H9 (cell line): ENCODE results near the gene CCT3. TPM values are rescaled to one million over a fixed set of nuclear protein-coding genes. Genes with fewer than 3 reads are reported as not detected.

Source experiments
- DNase-seq: peaks from one replicate; pipeline ENCODE4 v3.0.0-alpha.2; 2017
- H2AFZ ChIP-seq: one replicate; pipeline ENCODE4 v1.6.1; 2013; ENCODE audit warnings: mild to moderate bottlenecking, low read length, control low read depth, moderate library complexity
- H2AK5ac ChIP-seq: 2 replicates; pipeline ENCODE4 v1.6.1; 2013; ENCODE audit warnings: low read length, control low read depth, mixed read lengths; ENCODE audit not compliant: insufficient read length
- H2BK120ac ChIP-seq: one replicate; pipeline ENCODE4 v1.6.1; 2013; ENCODE audit warnings: low read depth, mild to moderate bottlenecking, low read length, control low read depth, inconsistent platforms; ENCODE audit not compliant: poor library complexity, severe bottlenecking
- H2BK12ac ChIP-seq: 2 replicates; pipeline ENCODE4 v1.6.1; 2013; ENCODE audit warnings: low read length, control low read depth, mixed read lengths, low read depth; ENCODE audit not compliant: insufficient read length
- H2BK15ac ChIP-seq: 2 replicates; pipeline ENCODE4 v1.6.1; 2013; ENCODE audit warnings: low read depth, low read length, control low read depth
- H2BK20ac ChIP-seq: one replicate; pipeline ENCODE4 v1.6.1; 2013; ENCODE audit warnings: low read depth, mild to moderate bottlenecking, low read length, control low read depth, inconsistent platforms; ENCODE audit not compliant: poor library complexity, severe bottlenecking
- H2BK5ac ChIP-seq: 2 replicates; pipeline ENCODE4 v1.6.1; 2013; ENCODE audit warnings: low read length, control low read depth, mixed read lengths; ENCODE audit not compliant: insufficient read length
- H3K14ac ChIP-seq: 2 replicates; pipeline ENCODE4 v1.6.1; 2013; ENCODE audit warnings: low read length, control low read depth; ENCODE audit not compliant: insufficient read depth
- H3K18ac ChIP-seq: 2 replicates; pipeline ENCODE4 v1.6.1; 2013; ENCODE audit warnings: low read depth, mild to moderate bottlenecking, mixed read lengths, low read length, control low read depth; ENCODE audit not compliant: insufficient read length
- H3K23ac ChIP-seq: 2 replicates; pipeline ENCODE4 v1.6.1; 2013; ENCODE audit warnings: low read length, control low read depth, mixed read lengths, low read depth; ENCODE audit not compliant: insufficient read length
- H3K23me2 ChIP-seq: 2 replicates; pipeline ENCODE4 v1.6.1; 2013; ENCODE audit warnings: low read depth, mild to moderate bottlenecking, mixed read lengths, low read length, control low read depth; ENCODE audit not compliant: insufficient read length, poor library complexity, severe bottlenecking
- H3K27ac ChIP-seq: 2 replicates; pipeline ENCODE4 v1.5.1; 2013; ENCODE audit warnings: low read length, control low read depth, mixed read lengths, low read depth; ENCODE audit not compliant: insufficient read length
- H3K27me3 ChIP-seq: 2 replicates; pipeline ENCODE4 v1.6.1; 2013; ENCODE audit warnings: low read length, control low read depth, inconsistent platforms; ENCODE audit not compliant: insufficient read depth
- H3K4ac ChIP-seq: 2 replicates; pipeline ENCODE4 v1.6.1; 2013; ENCODE audit warnings: low read depth, mild to moderate bottlenecking, control low read depth, inconsistent platforms, low read length, moderate library complexity
- H3K4me1 ChIP-seq: 2 replicates; pipeline ENCODE4 v1.6.1; 2013; ENCODE audit warnings: low read length, control low read depth, inconsistent platforms; ENCODE audit not compliant: insufficient read depth
- H3K4me2 ChIP-seq: 2 replicates; pipeline ENCODE4 v1.6.1; 2013; ENCODE audit warnings: low read length, control low read depth, mixed read lengths; ENCODE audit not compliant: insufficient read length, insufficient read depth
- H3K56ac ChIP-seq: 2 replicates; pipeline ENCODE4 v1.6.1; 2013; ENCODE audit warnings: low read depth, mild to moderate bottlenecking, mixed read lengths, low read length, control low read depth; ENCODE audit not compliant: insufficient read length
- H3K79me1 ChIP-seq: 2 replicates; pipeline ENCODE4 v1.6.1; 2013; ENCODE audit warnings: low read depth, mild to moderate bottlenecking, moderate library complexity, low read length, control low read depth, inconsistent platforms; ENCODE audit not compliant: insufficient read depth, poor library complexity, severe bottlenecking
- H3K79me2 ChIP-seq: 2 replicates; pipeline ENCODE4 v1.6.1; 2013; ENCODE audit warnings: low read length, control low read depth, inconsistent platforms; ENCODE audit not compliant: insufficient read depth
- H3K9ac ChIP-seq: 2 replicates; pipeline ENCODE4 v1.6.1; 2013; ENCODE audit warnings: low read length, control low read depth, mixed read lengths; ENCODE audit not compliant: insufficient read length; ENCODE audit errors: extremely low read depth
- H3K9me3 ChIP-seq: one replicate; pipeline ENCODE4 v1.6.1; 2013; ENCODE audit warnings: low read depth, low read length, inconsistent platforms; ENCODE audit not compliant: control insufficient read depth
- H3T11ph ChIP-seq: one replicate; pipeline ENCODE4 v1.6.1; 2013; ENCODE audit warnings: mild to moderate bottlenecking, low read length, control low read depth, inconsistent platforms
- H4K20me1 ChIP-seq: one replicate; pipeline ENCODE4 v1.6.1; 2013; ENCODE audit not compliant: control insufficient read depth, insufficient read length, insufficient read depth
- H4K5ac ChIP-seq: 2 replicates; pipeline ENCODE4 v1.6.1; 2013; ENCODE audit warnings: low read depth, mild to moderate bottlenecking, mixed read lengths, low read length, control low read depth; ENCODE audit not compliant: insufficient read length
- H4K8ac ChIP-seq: replicated peaks from 2 replicates; pipeline ENCODE4 v1.6.1; 2013; ENCODE audit warnings: low read length, control low read depth, mixed read lengths, low read depth; ENCODE audit not compliant: insufficient read length
- H4K91ac ChIP-seq: 2 replicates; pipeline ENCODE4 v1.6.1; 2013; ENCODE audit warnings: low read depth, mild to moderate bottlenecking, moderate library complexity, mixed read lengths, low read length, control low read depth; ENCODE audit not compliant: insufficient read length
- H3K27ac Mint-ChIP-seq, 3 experiments: 2 replicates in 2 of 3; 3 replicates in 1 of 3; pipeline ENCODE4 v1.8.0; 2020 to 2021; ENCODE audit warnings: mixed read lengths in 3 of 3, mild to moderate bottlenecking in 1 of 3, moderate library complexity in 1 of 3
- H3K27me3 Mint-ChIP-seq: 2 replicates; pipeline ENCODE4 v1.8.0; 2021; ENCODE audit warnings: low read depth, mild to moderate bottlenecking, moderate library complexity, mixed read lengths
- H3K36me3 Mint-ChIP-seq, 3 experiments: 2 replicates in 2 of 3; 3 replicates in 1 of 3; pipeline ENCODE4 v1.8.0; 2020 to 2021; ENCODE audit warnings: low read depth in 3 of 3, mixed read lengths in 3 of 3; ENCODE audit not compliant: insufficient read depth in 1 of 3
- H3K4me1 Mint-ChIP-seq, 2 experiments: 2 replicates each; pipeline ENCODE4 v1.8.0; 2020; ENCODE audit warnings: mixed read lengths in 2 of 2
- H3K4me3 Mint-ChIP-seq, 2 experiments: 2 replicates in 1 of 2; 3 replicates in 1 of 2; pipeline ENCODE4 v1.8.0; 2020 to 2021; ENCODE audit warnings: mild to moderate bottlenecking in 2 of 2, mixed read lengths in 2 of 2, moderate library complexity in 1 of 2
- H3K9me3 Mint-ChIP-seq, 2 experiments: 2 replicates in 1 of 2; 3 replicates in 1 of 2; pipeline ENCODE4 v1.8.0; 2020; ENCODE audit warnings: mild to moderate bottlenecking in 2 of 2, mixed read lengths in 2 of 2, moderate library complexity in 1 of 2
- CTCF ChIP-seq: fragments of 200-600 bp; sonication (generic); conservative IDR thresholded peaks from 3 replicates; pipeline ENCODE4 v1.8.0; 2021; ENCODE audit warnings: antibody characterized with exemption, mild to moderate bottlenecking
- WGBS: extraction: QIAGEN DNeasy Blood & Tissue Kit; methylation state at CpG from one replicate; pipeline ENCODE4 v1.1.7; 2013; ENCODE audit warnings: missing lambda C conversion rate, low lambda C conversion rate, mixed read lengths; ENCODE audit not compliant: insufficient read length; ENCODE audit errors: extremely low coverage; 5-methylcytosine and 5-hydroxymethylcytosine counted together
- total RNA-seq: library from RNA; stranded (reverse); gene quantifications from 2 replicates; pipeline ENCODE4 v1.2.1, GENCODE V29; 2021

CCT3 gene
- total RNA-seq, 1 experiment from 2014 or later, result 524 TPM

- Mint-ChIP-seq H3K27ac (no peak overlapping the region), H3K4me3 (no peak overlapping the region), H3K27me3 (no peaks in the 10 kb centered on the region)
Measured at GRCh38 chr1:156293098-156293434, 45.0 kb downstream of the CCT3 start.

More at GRCh38 chr1:156293098-156293434, 45.0 kb downstream of the CCT3 start:
- no peak overlapping the region for H3K56ac ChIP-seq
- H4K5ac ChIP-seq, result no peak overlapping the region
- H3K4me2 ChIP-seq, result no peak overlapping the region
- no peak overlapping the region for H4K91ac ChIP-seq
- Mint-ChIP-seq H3K4me1 (peaks cover 10 to 18% of the 10 kb centered on the region in 2 experiments), H3K36me3 (peaks cover 4 to 15% (median 8%) of the 10 kb centered on the region in 3 experiments; a peak in 5 of 7 replicates), H3K9me3 (no peaks in the 10 kb centered on the region)
- no peak overlapping the region for H3T11ph ChIP-seq
- no peak overlapping the region for H3K23ac ChIP-seq
- H2BK15ac ChIP-seq, result no peak overlapping the region
- H2BK5ac ChIP-seq, result no peak overlapping the region
- no peaks in the 10 kb centered on the region for H3K9me3 ChIP-seq
- no peak overlapping the region for H3K9ac ChIP-seq
- H3K18ac ChIP-seq, result no peak overlapping the region
- no peaks in the 10 kb centered on the region for H3K79me2 ChIP-seq
- H3K4ac ChIP-seq, result no peak overlapping the region
- no peaks in the 10 kb centered on the region for H4K20me1 ChIP-seq
- no peak overlapping the region for H2BK120ac ChIP-seq
- no peak overlapping the region for H4K8ac ChIP-seq
- H3K79me1 ChIP-seq, result no peaks in the 10 kb centered on the region
- H2AFZ ChIP-seq, result no peak overlapping the region
- no peak for DNase-seq
- WGBS, result no CpG with 5 or more reads among the region's 8 CpGs
- H3K4me1 ChIP-seq, result no peaks in the 10 kb centered on the region; the same call in 1 of the 2 replicates
- H3K14ac ChIP-seq, result no peak overlapping the region
- no peak overlapping the region for H2AK5ac ChIP-seq
- no peak overlapping the region for H2BK12ac ChIP-seq
- no peak overlapping the region for H3K27ac ChIP-seq
- H3K23me2 ChIP-seq, result peaks cover 8% of the 10 kb centered on the region
- no peak for TF ChIP-seq CTCF
- H3K27me3 ChIP-seq, result no peaks in the 10 kb centered on the region; the same call in 1 of the 2 replicates
- H2BK20ac ChIP-seq, result no peak overlapping the region
